Keratinocyte (primary cell): ENCODE measurements around the gene NEUROD2. TPM values are rescaled to one million over a fixed set of nuclear protein-coding genes. Genes with fewer than 3 reads are reported as not detected.
A peak's percentile ranks its signal among the peaks of the same experiment; 100 is the strongest.

ENCODE experiments used
- DNase-seq: peaks from one replicate; pipeline ENCODE4 v3.0.0-alpha.2; 2011; ENCODE audit warnings: low read depth, missing footprints, low spot score
- FAIRE-seq: peaks from 2 replicates; lab custom pipeline; 2011; peaks lifted over from hg19 to GRCh38; lab: Jason Lieb, UNC
- H2AFZ ChIP-seq: 2 replicates; pipeline ENCODE4 v1.6.0; 2012; ENCODE audit warnings: low read length, control low read depth, inconsistent platforms; ENCODE audit not compliant: control insufficient read depth
- H3K27ac ChIP-seq: 2 replicates; pipeline ENCODE4 v1.5.1; 2011; ENCODE audit warnings: low read length; ENCODE audit not compliant: control insufficient read depth, insufficient read depth
- H3K27me3 ChIP-seq: 3 replicates; pipeline ENCODE4 v1.6.0; 2011; ENCODE audit warnings: low read length; ENCODE audit not compliant: control insufficient read depth, insufficient read depth; ENCODE audit errors: extremely low read depth
- H3K36me3 ChIP-seq, 2 experiments: 2 replicates in 1 of 2; 3 replicates in 1 of 2; pipeline ENCODE4 v1.5.1; 2011; ENCODE audit warnings: low read length in 2 of 2, mild to moderate bottlenecking in 1 of 2; ENCODE audit not compliant: control insufficient read depth in 2 of 2, insufficient read depth in 2 of 2; ENCODE audit errors: extremely low read depth in 1 of 2
- H3K4me1 ChIP-seq: 3 replicates; pipeline ENCODE4 v1.5.1; 2011; ENCODE audit warnings: low read length; ENCODE audit not compliant: control insufficient read depth, insufficient read depth; ENCODE audit errors: extremely low read depth
- H3K4me2 ChIP-seq: 3 replicates; pipeline ENCODE4 v1.6.0; 2011; ENCODE audit warnings: low read depth, low read length; ENCODE audit not compliant: control insufficient read depth, insufficient read depth; ENCODE audit errors: extremely low read depth
- H3K4me3 ChIP-seq, 3 experiments: fragments of 200-600 bp in 1 of 3; sonication (generic) in 1 of 3; 2 replicates in 2 of 3; 3 replicates in 1 of 3; pipeline ENCODE4 v1.5.1; 2011 to 2016; ENCODE audit warnings: low read length in 3 of 3, mild to moderate bottlenecking in 3 of 3, control low read depth in 2 of 3, inconsistent platforms in 1 of 3, low read depth in 1 of 3, mixed read lengths in 1 of 3, mixed run types in 1 of 3, moderate library complexity in 1 of 3; ENCODE audit not compliant: control insufficient read depth in 2 of 3, insufficient read depth in 2 of 3; ENCODE audit errors: extremely low read depth in 1 of 3
- H3K79me2 ChIP-seq: 2 replicates; pipeline ENCODE4 v1.6.0; 2012; ENCODE audit warnings: low read length; ENCODE audit not compliant: control insufficient read depth, insufficient read depth
- H3K9ac ChIP-seq: 3 replicates; pipeline ENCODE4 v1.6.0; 2011; ENCODE audit warnings: low read length; ENCODE audit not compliant: control insufficient read depth, insufficient read depth; ENCODE audit errors: extremely low read depth
- H3K9me1 ChIP-seq: 3 replicates; pipeline ENCODE4 v1.6.0; 2011; ENCODE audit warnings: low read length; ENCODE audit not compliant: control insufficient read depth, insufficient read depth; ENCODE audit errors: extremely low read depth
- H3K9me3 ChIP-seq: 2 replicates; pipeline ENCODE4 v1.5.1; 2012; ENCODE audit warnings: low read depth, low read length; ENCODE audit not compliant: control insufficient read depth
- H4K20me1 ChIP-seq: 3 replicates; pipeline ENCODE4 v1.6.0; 2011; ENCODE audit warnings: low read length; ENCODE audit not compliant: control insufficient read depth, insufficient read depth; ENCODE audit errors: extremely low read depth
- EZH2 ChIP-seq: IDR thresholded peaks from one replicate; pipeline ENCODE4 v1.6.1; 2012; ENCODE audit warnings: inconsistent platforms, mild to moderate bottlenecking, low read length, moderate library complexity
- dilution Hi-C: fragments of 300-500 bp; cut with MboI; formaldehyde crosslinking; loops from one replicate; pipeline ENCODE4 v1.7.0; 2020; ENCODE audit warnings: low sequenced_read_pairs; ENCODE audit not compliant: extremely low pct_ligation_motif_present
- polyA plus RNA-seq, 5 experiments: library from polyadenylated mRNA; depleted of rRNA in 3 of 5; stranded (reverse) in 3 of 5; stranded (forward) in 1 of 5; unstranded in 1 of 5; fragments of >200 nt; gene quantifications; 1 replicate in 1 of 5; 2 replicates in 3 of 5; 3 replicates in 1 of 5; pipeline versions ENCODE4 v1.2.1 to v1.2.3, GENCODE V29; 2011 to 2012; ENCODE audit warnings: missing spikeins in 2 of 5, low read depth in 1 of 5, low replicate concordance in 1 of 5
- TF ChIP-seq, protein P1 (sequence below), 3 experiments: IDR thresholded peaks in 1 of 3; conservative IDR thresholded peaks in 1 of 3; optimal IDR thresholded peaks in 1 of 3; 2 replicates in 2 of 3; 3 replicates in 1 of 3; pipeline versions ENCODE3 to v1.5.1; 2011; ENCODE audit warnings: low read length in 3 of 3, mild to moderate bottlenecking in 3 of 3, moderate library complexity in 2 of 3, control low read depth in 1 of 3, inconsistent platforms in 1 of 3; ENCODE audit not compliant: insufficient read depth in 2 of 3; ENCODE audit errors: extremely low read depth in 1 of 3

The NEUROD2 gene
- polyA plus RNA-seq, 1 donor (not counting 4 experiments of a cell fraction or from before 2014, with no cell fraction given), result not detected

DNA sequence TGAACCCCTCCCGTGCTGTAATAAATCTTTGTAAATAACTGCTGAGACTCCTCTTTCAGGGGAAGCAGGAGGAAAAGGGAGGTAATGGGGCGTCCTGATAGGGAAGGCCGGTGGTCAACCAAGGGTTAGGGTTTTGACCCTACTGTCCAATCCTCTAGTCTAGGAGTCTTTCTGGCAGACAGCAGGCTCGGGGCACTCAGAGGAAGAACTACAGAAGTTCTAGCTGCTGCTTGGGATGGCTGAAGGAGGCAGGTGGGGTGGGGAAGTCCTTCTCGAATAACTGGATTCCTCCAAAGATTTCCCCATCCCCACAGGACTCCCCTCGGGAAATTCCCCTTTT, 28.8 kb upstream of the NEUROD2 start:
- Histone ChIP-seq H3K9me1 (no peaks in the 10 kb centered on the region), H3K27ac (peak overlapping the region; percentile 73), H3K79me2 (peaks cover 29% of the 10 kb centered on the region), H3K9ac (peak overlapping the region; percentile 81), H3K36me3 (no peaks in the 10 kb centered on the region), H3K9me3 (no peaks in the 10 kb centered on the region), H3K4me3 (peak overlapping the region; percentile 85 to 93 (median 89)), H3K4me2 (peak overlapping the region; percentile 90), H3K4me1 (peaks cover 18% of the 10 kb centered on the region), H4K20me1 (no peaks in the 10 kb centered on the region), H2AFZ (peak overlapping the region; percentile 83), H3K27me3 (no peaks in the 10 kb centered on the region)
- dilution Hi-C loops, result no loop called here
- FAIRE-seq (no peak), DNase-seq (no peak)
- TF ChIP-seq EZH2, result no peak
- TF ChIP-seq, protein P1, sequence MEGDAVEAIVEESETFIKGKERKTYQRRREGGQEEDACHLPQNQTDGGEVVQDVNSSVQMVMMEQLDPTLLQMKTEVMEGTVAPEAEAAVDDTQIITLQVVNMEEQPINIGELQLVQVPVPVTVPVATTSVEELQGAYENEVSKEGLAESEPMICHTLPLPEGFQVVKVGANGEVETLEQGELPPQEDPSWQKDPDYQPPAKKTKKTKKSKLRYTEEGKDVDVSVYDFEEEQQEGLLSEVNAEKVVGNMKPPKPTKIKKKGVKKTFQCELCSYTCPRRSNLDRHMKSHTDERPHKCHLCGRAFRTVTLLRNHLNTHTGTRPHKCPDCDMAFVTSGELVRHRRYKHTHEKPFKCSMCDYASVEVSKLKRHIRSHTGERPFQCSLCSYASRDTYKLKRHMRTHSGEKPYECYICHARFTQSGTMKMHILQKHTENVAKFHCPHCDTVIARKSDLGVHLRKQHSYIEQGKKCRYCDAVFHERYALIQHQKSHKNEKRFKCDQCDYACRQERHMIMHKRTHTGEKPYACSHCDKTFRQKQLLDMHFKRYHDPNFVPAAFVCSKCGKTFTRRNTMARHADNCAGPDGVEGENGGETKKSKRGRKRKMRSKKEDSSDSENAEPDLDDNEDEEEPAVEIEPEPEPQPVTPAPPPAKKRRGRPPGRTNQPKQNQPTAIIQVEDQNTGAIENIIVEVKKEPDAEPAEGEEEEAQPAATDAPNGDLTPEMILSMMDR (optimal IDR thresholded peaks at IDR 0.05 in 1 of 3, IDR thresholded peaks at IDR 0.05 in 1 of 3, conservative IDR thresholded peaks at IDR 0.05 in 1 of 3; ENCODE audit: extremely low read depth in 1 of 3, insufficient read depth in 2 of 3, low read length in 3 of 3), result no peak

DNA sequence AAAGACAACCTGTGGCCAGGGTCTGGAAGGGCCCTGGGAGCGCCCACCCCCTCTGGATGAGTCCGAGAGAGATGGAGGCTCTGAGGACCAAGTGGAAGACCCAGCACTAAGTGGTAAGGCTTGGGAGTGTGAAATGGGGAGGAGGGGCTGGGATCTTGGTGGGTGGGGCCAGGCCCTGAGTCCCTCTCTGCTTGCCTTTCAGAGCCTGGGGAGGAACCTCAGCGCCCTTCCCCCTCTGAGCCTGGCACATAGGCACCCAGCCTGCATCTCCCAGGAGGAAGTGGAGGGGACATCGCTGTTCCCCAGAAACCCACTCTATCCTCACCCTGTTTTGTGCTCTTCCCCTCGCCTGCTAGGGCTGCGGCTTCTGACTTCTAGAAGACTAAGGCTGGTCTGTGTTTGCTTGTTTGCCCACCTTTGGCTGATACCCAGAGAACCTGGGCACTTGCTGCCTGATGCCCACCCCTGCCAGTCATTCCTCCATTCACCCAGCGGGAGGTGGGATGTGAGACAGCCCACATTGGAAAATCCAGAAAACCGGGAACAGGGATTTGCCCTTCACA, 28.0 kb upstream of the NEUROD2 start:
- dilution Hi-C loops, result no loop called here
- Histone ChIP-seq H3K4me3 (no peak overlapping the region), H3K79me2 (peaks cover 29% of the 10 kb centered on the region), H3K4me1 (peaks cover 25% of the 10 kb centered on the region), H4K20me1 (no peaks in the 10 kb centered on the region), H3K36me3 (no peaks in the 10 kb centered on the region), H3K9ac (no peak overlapping the region), H3K9me3 (no peaks in the 10 kb centered on the region), H2AFZ (no peak overlapping the region), H3K9me1 (no peaks in the 10 kb centered on the region), H3K27me3 (no peaks in the 10 kb centered on the region), H3K4me2 (no peak overlapping the region), H3K27ac (no peak overlapping the region)
- no peak for TF ChIP-seq EZH2
- TF ChIP-seq, protein P1 (optimal IDR thresholded peaks at IDR 0.05 in 1 of 3, IDR thresholded peaks at IDR 0.05 in 1 of 3, conservative IDR thresholded peaks at IDR 0.05 in 1 of 3; ENCODE audit: extremely low read depth in 1 of 3, insufficient read depth in 2 of 3, low read length in 3 of 3), result no peak
- DNase-seq, result no peak
- no peak for FAIRE-seq
